NCI-H1417 (cell line): ENCODE results near the gene HEXA.

ENCODE experiments used
- DNase-seq, 3 experiments: peaks; one replicate each; lab custom pipeline; 2025; lab: John Stamatoyannopoulos, UW

Gene HEXA

DNA sequence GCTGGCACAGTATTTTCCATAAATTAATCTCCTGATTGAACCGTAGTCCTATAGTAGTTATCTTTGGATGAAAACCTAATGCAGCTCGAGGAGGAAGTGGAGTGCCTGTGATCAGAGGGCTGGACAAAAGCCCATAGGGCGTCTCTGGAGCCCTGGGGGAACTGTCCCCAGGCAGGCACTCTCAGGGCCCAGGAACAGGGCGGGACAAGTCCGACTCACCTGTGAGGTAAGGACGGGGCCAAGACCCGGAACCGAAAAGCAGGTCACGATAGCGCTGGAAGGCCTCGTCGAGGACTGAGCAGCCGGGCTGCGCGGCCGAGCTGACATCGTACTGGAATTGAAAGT, 341 bp downstream of the HEXA start:
- DNase-seq: no peak

DNA sequence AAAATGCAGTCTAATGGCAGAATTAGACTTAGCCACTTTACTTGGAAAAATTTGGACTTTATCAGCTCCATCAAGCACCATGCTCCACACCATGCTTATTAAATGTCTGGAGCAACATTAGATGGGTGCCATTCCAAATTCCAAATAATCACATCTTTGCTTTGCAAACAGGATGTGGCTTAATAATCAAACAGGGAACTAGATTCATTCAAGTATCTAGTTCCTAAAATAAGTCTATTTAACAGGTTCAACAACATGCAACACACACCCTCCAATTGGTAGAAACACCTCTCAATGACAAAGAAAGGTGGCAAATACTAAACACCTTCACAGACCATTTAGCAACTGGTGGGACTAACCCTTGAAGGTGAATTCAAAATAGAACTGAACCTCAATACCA, 3.5 kb downstream of the HEXA start:
- DNase-seq: no peak

DNA sequence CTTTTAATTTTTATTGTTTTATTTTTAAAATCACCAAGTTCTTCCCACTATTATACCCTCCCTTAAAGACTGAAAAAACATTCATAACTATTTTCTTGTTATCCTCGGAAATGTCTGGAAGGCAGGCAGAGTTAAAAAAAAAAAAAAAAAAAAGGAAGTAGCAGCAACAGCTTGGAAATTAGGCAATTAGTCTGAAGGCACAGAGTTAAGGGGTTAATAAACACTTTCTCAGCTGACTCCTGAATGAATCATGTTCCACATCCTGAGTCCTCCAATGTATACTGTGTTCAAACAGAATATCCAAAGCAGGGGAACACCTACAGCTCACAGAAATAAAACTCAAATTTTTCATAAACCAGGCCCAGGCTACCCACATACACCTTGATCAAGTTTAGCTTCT, 5.8 kb downstream of the HEXA start:
- no peak for DNase-seq

DNA sequence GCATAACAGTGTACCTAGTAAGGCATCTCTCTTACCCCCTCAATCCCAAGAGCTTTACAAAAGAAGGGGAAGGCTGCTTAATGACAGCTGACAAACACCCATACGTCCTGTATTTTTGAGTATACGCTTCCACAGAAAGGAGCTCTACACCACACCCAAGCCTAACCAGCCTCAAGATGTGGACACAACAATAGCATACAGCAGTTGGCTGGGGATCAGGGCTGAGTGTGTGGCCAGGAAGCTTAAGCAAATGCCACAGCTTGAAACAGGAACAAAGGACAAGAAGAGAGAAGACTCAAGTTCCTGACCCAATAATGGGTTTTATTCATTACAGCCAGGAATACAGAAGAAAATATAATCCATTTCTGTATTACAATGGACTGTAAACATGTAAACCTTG, 6.9 kb downstream of the HEXA start:
- DNase-seq: no peak

DNA sequence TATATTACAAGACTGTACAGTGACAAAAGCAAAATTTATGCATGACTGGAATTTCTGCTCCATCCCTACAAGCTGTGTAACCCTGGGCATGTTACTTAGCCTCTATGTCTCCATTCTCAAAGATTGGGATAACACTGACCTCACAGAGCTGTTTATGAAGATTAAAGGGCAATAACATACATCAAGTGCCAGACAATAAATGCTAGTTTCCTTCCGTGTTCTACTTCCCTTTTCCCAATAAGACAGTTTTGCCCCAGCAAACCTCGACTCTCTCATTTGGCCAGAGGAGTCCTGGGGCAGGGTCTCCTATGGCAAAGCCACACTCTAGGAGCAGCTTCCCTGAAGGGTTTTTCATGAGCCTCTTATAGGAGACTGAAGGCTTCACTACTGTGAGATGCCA, 7.5 kb downstream of the HEXA start:
- DNase-seq: no peak

DNA sequence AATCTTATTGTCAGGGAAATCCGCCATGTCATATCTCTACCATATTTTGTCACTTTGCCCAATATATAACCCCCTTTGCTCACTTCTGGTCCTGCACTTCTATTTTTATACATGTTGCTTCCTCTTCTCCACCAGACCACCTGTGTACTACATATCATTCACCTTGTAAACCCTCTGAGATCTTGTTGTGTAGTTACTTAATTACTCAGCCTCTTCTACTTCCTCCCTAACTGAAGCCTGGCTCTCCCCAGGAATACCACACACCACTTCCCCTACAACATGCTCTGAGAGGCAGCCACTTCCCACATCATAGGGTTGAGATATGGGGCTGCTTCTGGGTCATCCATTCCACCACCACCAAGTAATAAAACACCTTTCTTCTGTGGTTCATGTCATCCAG, 10.0 kb downstream of the HEXA start:
- no peak for DNase-seq

DNA sequence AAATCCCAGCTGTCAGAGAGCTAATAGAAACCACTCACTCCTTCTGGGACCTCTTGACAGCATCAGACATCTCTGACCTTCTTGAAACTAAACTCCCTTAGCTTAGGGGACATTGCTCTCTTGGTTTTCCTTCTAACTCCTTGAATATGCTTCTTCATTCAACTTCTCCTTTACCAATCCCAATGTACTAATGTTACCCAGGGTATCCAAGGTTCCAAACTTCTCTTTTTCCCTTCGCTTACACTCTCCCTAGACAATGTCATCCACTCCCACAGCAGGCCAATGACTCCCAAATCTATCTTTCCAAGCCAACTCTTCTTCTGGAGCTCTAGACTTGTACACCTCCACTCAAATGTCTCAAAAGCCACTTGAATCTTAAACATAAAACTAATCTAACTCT, 14.6 kb downstream of the HEXA start:
- no peak for DNase-seq

DNA sequence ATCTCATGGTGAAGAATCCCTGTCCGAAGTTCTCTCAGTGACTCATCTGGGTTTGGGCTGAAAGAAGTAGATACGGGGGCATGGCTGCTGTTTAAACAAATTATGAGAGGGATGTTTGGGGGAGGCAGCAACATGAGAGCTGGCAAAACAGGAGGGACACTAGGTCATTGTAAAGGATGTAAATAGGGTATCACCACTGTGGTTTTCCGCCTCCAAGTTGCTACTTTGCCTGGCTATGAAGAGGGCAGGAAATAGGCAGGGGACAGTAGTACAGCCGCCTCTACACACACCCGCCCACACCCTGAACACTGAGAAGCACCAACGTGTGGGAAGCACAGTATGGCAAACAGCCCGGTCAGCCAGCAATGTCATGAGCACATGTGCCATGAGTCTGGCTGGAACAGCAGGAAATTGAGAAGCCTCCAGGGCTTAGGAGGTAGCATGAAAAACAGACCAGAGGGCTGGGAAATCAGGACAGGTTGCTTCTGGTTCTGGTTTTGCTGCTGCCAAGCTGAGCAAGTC, 17.1 kb downstream of the HEXA start:
- no peak for DNase-seq

DNA sequence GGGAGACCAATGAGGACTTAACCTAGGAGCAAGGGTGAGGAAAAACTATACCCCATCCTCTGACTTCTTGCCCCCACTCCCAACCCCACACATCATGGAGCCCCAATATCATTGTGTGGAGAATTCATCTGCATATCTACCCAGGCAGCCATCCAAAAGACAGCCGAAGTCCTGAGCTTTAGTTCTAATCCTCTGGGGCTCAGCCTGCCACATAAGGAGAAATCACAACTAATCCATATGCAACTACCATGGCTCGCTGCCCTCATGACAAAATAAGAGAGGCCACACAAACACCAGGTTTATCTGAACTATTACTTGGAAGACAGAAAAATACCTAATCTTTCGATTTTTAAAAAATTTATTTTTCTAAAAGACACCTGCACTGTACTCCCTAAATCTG, 17.7 kb downstream of the HEXA start:
- DNase-seq: no peak

DNA sequence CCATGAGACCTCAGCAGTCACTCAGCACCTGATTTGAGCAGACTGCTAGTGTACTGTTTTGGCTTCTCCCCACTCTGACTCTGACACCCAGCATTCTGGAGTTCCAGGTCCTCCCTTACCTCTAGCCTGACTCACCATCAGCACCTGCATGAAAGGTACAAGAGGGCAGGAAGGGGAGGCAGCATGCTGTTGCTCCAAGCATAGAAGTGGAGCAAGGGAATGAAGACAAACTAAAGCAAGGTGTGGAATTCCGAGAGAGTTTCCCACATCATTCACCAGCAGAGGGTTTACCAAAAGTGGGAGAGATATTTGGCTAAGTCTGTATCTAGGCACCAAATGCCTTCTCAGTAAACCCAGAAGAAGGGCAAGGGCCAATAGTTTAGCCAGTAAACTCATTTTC, 21.3 kb downstream of the HEXA start:
- no peak for DNase-seq

DNA sequence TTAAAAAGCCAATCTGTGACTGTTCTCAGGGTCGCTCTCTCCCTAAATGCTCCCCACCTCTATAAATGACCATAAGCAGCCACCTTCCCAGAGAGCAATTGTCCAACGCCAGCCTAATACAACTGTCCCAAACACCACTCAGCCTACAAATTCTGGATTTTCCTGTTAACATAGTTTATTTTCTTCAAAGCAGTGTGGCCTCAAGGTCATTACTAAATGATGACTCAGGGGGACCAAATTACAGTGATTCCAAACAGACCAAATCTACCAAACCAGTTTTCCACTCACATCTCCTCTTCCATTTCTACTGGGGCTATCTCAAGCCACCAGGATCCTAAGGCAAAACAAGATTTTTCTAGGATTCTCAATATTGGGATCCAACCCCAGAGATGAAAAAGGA, 22.5 kb downstream of the HEXA start:
- DNase-seq: no peak

DNA sequence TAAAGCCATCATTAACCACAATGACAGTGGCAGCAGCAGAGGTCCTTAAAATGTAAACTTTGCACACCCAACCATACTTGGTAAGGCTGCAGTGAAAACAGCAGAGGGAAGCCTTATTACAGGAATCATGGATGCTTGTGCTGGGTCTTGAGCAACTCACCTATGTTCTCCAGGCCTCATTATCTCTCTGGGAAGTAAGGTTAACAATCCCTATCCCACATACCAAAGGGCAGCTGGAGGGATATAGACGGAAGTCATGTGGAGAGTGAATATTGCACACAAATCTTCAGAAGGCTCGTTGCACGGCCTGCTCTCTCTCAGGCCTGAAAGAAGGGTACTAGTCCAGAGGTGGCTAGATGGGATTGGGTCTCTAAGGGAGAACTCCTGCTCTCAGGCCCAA, 30.0 kb downstream of the HEXA start:
- no peak for DNase-seq

DNA sequence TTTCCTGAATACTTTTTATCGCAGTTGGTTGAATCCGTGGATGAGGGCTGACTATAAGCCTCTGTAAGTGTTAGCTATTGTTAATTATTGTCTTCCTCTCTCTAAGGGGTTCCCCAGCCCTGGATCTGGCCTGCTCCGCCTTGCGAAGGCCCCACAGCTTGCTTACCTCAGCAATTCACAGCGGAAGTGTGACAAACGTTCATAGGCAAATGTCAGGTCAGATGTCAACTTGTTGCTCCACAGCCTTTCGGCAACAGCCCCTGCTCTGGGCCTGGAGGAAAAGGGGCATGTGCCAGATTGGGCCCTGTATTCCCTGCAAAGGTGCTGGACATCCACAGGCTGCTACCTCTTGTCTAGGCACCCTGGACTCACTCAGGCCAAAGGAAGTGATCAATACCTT, 30.5 kb downstream of the HEXA start:
- DNase-seq: no peak

DNA sequence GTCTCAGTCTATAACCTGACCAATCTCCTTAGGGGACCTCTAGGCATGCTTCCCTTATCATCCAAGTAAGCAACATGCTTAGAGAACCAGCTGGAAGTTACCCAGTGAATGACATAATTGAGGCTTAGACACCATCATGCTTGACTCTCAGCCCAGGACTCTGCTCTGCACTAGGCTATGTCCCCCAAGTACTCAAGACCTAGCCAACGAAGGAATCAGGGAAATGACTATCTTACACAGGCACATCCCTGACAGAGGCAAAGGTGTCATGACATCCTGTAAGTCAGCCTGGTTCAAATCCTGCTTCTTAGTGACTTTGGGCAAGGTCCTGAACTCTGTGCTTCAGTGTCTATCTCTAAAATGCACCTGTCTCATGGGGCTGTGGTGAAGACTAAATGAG, 31.2 kb downstream of the HEXA start:
- no peak for DNase-seq

DNA sequence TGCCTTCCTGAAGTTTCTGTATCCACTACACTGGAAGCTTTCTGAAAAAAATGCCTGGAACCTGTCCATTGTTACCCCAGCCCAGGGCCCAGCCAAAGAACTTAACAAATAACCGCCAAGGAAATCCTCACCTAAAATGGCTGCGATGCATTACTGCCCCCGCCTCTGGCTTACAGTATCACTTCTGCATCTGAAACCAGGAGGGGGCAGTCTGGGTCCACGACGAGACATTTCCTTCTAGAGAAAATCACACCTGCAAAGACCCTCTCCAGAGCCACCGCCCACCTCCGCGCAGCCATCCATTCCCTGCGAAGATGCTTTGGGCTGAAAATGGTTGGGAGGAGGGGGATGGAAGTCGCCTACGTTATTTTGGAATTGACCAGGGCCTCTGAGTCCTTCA, 33.4 kb downstream of the HEXA start:
- peak in 2 of 3 experiments; percentile 17 to 50 for DNase-seq

DNA sequence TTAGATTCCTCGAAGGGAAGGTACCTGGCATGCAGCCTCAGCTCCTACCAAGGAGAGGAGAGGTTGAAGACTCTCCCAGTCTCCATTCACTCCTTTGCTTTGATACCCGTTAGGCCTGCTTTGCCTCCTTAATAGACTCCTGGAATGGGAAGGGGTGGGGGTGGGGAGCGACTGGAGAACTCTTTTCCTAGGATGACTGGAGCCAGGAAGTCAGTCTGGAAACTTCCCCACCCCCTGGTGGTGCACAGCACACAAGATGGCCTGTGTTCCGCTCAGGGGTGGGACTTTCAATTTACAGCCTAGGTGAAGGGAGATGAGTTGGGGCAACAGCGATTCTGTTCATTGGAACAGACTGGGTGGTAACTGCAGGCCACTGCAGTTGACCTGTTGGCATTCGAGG, 34.5 kb downstream of the HEXA start:
- peak in 1 of 3 experiments; percentile 6 for DNase-seq

DNA sequence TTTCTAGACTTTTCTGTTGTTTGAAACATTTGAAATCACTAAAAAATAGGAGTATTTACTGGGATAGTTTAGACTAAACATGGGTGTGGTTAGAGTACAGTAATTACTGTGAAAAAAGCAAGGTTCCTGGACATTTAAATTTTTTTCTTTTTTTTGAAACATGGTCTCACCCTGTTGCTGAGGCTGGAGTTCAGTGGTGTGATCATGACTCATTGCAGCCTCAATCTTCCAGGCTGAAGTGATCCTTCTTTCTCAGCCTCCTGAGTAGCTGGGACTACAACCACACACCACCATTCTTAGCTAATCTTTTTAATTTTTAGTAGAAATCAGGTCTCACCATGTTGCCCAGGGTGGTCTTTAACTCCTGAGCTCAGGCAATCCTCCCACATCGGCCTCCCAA, 35.4 kb downstream of the HEXA start:
- no peak for DNase-seq

DNA sequence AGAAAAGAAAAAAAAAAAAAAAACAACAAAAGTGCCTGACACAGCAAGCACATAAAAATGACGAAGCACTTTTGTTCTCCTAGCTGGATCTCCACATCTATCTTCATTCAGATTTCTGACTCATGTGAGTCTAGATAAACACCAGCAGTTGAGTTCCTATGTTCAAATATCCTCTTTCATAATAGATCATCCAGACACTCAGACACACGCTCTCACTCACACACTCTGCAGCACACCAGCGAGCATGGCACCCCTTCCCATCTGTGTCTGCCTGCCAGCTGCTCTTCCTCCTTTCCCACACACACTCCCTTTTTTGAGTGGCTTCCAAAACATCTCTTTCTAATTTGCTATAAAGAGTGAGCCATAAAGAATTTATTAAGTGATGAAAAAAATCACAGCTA, 36.0 kb downstream of the HEXA start:
- peak in 2 of 3 experiments; percentile 6 to 39 for DNase-seq

DNA sequence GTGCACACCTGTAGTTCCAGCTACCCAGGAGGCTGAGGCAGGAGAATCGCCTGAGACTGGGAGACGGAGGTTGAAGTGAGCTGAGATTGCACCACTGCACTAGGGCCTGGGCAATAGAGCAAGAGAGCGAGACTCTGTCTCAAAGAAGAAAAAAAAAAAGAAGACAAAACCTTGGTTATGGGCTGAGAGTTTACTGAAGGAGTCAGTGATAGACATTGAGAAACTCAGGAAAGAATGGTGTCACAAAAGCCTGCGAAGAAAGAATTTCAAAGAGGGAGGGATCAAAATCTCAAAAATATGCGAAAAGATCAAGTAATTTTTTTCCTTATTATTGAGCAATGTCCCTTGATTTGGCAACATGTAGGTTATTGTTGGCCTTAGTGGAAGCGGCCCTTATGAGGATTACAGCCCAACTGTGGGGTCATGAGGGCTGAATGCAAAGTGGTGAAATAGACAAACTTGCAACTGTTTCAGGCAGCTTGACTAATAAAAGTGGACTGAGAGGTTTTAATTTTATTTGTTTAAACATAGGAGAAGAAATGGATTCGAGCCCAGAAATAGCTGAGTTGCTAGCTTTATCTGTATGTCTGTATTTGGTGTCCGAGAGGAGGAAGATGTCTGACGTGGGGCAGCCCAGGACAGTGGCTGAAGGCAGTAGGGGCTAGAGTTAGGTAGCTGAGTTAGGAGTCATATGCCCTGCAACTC, 37.0 kb downstream of the HEXA start:
- no peak for DNase-seq

DNA sequence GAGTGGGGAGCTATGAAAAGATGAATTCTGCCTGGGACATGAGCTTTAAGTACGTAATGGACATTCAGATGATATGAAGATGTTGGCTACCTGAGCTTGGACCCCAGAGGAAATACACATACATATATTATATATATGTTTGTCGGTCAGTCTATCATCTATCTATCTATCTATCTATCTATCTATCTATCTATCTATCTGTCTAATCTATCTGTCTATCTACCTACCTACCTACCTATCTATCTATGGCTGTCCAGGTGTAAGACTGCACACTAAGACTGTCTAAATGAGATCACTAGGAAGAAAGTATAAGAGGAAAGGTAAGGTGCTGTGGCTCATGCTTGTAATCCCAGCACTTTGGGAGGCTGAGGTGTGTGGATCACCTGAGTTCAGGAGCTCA, 37.7 kb downstream of the HEXA start:
- no peak for DNase-seq

DNA sequence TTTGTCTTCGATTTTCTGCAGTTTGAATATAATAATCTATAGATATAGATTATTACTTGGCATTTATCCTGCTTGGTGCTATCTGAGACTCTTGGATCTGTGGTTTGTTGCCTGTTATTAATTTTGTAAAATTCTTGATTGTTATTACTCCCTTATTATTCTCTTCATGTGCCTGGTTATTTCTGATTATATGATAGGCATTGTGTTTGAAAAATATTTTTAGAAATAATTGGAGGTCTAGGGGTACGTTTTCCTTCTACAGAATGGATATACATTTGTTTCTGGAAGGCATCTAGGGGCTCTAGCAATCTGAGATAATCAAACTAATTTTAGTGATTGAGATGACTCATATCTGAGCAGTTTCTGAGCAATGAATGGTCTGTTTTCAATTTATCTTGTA, 41.0 kb downstream of the HEXA start:
- DNase-seq: no peak

DNA sequence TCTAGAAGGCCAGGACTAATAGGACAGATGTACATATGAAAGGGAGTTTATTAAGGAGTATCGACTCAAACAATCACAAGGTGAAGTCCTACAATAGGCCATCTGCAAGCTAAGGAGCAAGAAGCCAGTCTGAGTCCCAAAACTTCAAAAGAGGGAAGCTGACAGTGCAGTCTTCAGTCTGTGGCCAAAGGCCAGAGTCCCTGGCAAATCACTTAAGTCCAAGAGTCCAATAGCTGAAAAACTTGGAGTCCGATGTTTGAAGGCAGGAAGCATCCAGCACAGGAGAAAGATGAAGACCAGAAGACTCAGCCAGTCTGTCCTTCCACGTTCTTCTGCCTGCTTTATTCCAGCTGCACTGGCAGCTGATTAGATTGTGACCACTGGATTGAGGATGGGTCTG, 44.8 kb downstream of the HEXA start:
- no peak for DNase-seq

DNA sequence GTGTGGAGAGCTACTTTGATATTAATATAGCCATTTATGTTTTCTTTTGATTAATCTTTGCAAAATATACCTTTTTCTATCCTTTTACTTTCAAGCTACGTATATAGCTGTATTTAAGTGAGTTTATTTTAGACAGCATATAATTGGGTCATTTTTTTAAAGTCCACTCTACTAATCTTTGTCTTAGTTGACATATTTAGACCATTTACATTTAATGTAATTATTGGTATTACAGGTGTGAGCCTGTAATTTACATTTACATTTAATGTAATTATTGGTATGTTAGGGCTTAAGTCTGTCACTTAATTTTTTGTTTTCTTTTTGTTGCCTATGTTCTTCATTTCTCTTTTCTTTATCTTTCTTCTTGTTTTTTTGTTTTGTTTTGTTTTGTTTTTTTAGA, 52.1 kb downstream of the HEXA start:
- DNase-seq: no peak

DNA sequence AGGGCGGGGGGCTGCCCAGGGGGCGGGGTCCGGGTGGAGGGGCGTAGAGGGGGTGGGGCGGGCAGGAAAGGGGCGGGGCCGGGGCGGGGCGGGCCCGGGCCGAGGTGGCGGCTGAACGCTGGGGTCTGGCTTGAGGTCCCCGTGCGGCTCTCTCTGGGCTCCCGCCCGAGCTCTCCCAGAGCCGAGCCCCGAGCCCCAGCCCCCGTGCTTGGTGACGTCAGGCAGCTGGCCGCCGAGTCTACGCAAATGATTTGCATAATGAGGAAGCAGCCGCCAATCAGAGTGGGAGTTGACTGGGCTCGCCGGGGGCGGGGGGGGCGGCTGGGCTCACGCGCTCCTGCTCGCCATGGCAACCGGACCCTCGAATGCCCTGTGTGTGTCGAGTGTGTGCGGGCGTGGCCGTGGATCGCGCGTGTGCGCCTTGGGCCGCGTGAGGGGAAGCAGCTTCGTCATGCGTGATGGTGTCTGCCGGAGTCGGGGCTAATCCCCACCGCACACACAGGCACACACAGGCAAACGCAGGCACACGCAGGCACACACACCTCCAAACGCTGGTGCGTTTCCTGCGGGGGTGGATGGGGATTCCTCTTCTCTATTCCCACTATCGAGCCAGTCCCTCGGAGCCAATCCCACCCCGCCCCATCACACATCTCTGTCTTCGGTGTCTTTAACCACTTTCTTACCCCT, 55.7 kb downstream of the HEXA start, which contains the start of gene CELF6:
TSS of gene CELF6 (minus strand) at position 173 of the 687 bp plus-strand sequence. CDS start 283 bp downstream, outside the sequence.
- peak; percentile 87 to 98 (median 95) for DNase-seq
